Bone marrow (tissue), 2 donors: ENCODE data around the gene EIF3J.

ENCODE experiments used
- DNase-seq, 2 donors: peaks; one replicate each; lab custom pipeline; 2025; lab: John Stamatoyannopoulos, UW

EIF3J gene

GRCh38 chr15:44595656-44596510 is 58.9 kb downstream of the EIF3J start:
- DNase-seq = no peak

- no peak for DNase-seq
These were observed 59.6 kb downstream of the EIF3J start for GRCh38 chr15:44596511-44597010.

- DNase-seq = no peak
These were observed 61.1 kb downstream of the EIF3J start for GRCh38 chr15:44598066-44598465.

- peak in 1 of 2 donors; percentile 66 for DNase-seq
These were observed 61.9 kb downstream of the EIF3J start for GRCh38 chr15:44598892-44599291.

- no peak for DNase-seq
These were observed 66.2 kb downstream of the EIF3J start for GRCh38 chr15:44603126-44603525.

GRCh38 chr15:44606740-44607139 is 69.8 kb downstream of the EIF3J start:
- DNase-seq = no peak
